AG08395 (cell line): ENCODE measurements around the gene UBE2G1.
A peak's percentile ranks its signal among the peaks of the same experiment; 100 is the strongest.
"Not testable (repeated sequence)": the region's sequence is repeated elsewhere in the genome, so short reads cannot be mapped to it uniquely, and the experiment has no call there.

Experiments
- DNase-seq: peaks from one replicate; pipeline ENCODE4 v3.0.0; 2012; ENCODE audit warnings: mixed read lengths, low spot score

Gene UBE2G1

GRCh38 chr17:4366327-4367063 is at the start of gene UBE2G1:
Gene UBE2G1 (minus strand): TSS chr17:4366675. CDS start chr17:4366316, 359 bp downstream.
- peak; percentile 98 for DNase-seq

- peak; percentile 90 for DNase-seq
Measured at GRCh38 chr17:4412933-4413831, 46.7 kb upstream of the UBE2G1 start.

GRCh38 chr17:4411201-4411600 is 44.7 kb upstream of the UBE2G1 start:
- no peak for DNase-seq

- no peak for DNase-seq
Measured at GRCh38 chr17:4409659-4410058, 43.2 kb upstream of the UBE2G1 start.

GRCh38 chr17:4407851-4408250 is 41.4 kb upstream of the UBE2G1 start:
- no peak for DNase-seq

- DNase-seq = no peak
Measured at GRCh38 chr17:4407216-4407615, 40.7 kb upstream of the UBE2G1 start.

- no peak for DNase-seq
Measured at GRCh38 chr17:4406386-4406785, 39.9 kb upstream of the UBE2G1 start.

GRCh38 chr17:4405699-4406098 is 39.2 kb upstream of the UBE2G1 start:
- no peak for DNase-seq

GRCh38 chr17:4405038-4405669 is 38.7 kb upstream of the UBE2G1 start:
- DNase-seq = no peak

- DNase-seq = no peak
Measured at GRCh38 chr17:4397840-4398239, 31.4 kb upstream of the UBE2G1 start.

GRCh38 chr17:4395111-4395478 is 28.6 kb upstream of the UBE2G1 start:
- DNase-seq = no peak

- no peak for DNase-seq
Measured at GRCh38 chr17:4394208-4395110, 28.0 kb upstream of the UBE2G1 start.

- DNase-seq = no peak
Measured at GRCh38 chr17:4393806-4394205, 27.3 kb upstream of the UBE2G1 start.

GRCh38 chr17:4389079-4389478 is 22.6 kb upstream of the UBE2G1 start:
- no peak for DNase-seq

GRCh38 chr17:4387137-4387536 is 20.7 kb upstream of the UBE2G1 start:
- DNase-seq = no peak

- DNase-seq = no peak
Measured at GRCh38 chr17:4386406-4386805, 19.9 kb upstream of the UBE2G1 start.

- no peak for DNase-seq
Measured at GRCh38 chr17:4381690-4382671, 15.5 kb upstream of the UBE2G1 start.

- DNase-seq = no peak
Measured at GRCh38 chr17:4378626-4379025, 12.2 kb upstream of the UBE2G1 start.

- DNase-seq = not testable (repeated sequence)
Measured at GRCh38 chr17:4377247-4377646, 10.8 kb upstream of the UBE2G1 start.

GRCh38 chr17:4375796-4376440 is 9.4 kb upstream of the UBE2G1 start:
- DNase-seq = not testable (repeated sequence)
